Measurements from ENCODE around the gene CLCF1. TPM values are rescaled to one million over a fixed set of nuclear protein-coding genes. Genes with fewer than 3 reads are reported as not detected.

Gene CLCF1
- total RNA-seq, 4 donors from 2014 or later, result 1.1 to 4.1 (median 3.8) TPM

- no peak for TF ChIP-seq CTCF (IDR thresholded peaks at IDR 0.05; ENCODE audit: low read depth)
Observed at GRCh38 chr11:67364783-67365722, 8.3 kb downstream of the CLCF1 start.

GRCh38 chr11:67364169-67364568 is 9.2 kb downstream of the CLCF1 start:
- TF ChIP-seq CTCF (IDR thresholded peaks at IDR 0.05; ENCODE audit: low read depth), result no peak

- TF ChIP-seq CTCF (IDR thresholded peaks at IDR 0.05; ENCODE audit: low read depth), result no peak
Observed at GRCh38 chr11:67357831-67358670, 15.3 kb downstream of the CLCF1 start.

GRCh38 chr11:67356864-67357561 is 16.4 kb downstream of the CLCF1 start:
- no peak for TF ChIP-seq CTCF (IDR thresholded peaks at IDR 0.05; ENCODE audit: low read depth)

GRCh38 chr11:67356387-67356863 is 17.0 kb downstream of the CLCF1 start:
- TF ChIP-seq CTCF (IDR thresholded peaks at IDR 0.05; ENCODE audit: low read depth), result no peak

GRCh38 chr11:67355794-67356386 is 17.5 kb downstream of the CLCF1 start:
- TF ChIP-seq CTCF (IDR thresholded peaks at IDR 0.05; ENCODE audit: low read depth), result no peak
